Nephron progenitor cell (in vitro differentiated cells): ENCODE measurements around the gene CTXN1.

Experiments
- DNase-seq: peaks from one replicate; pipeline ENCODE4 v3.0.0; 2021
- H3K27ac Mint-ChIP-seq: 2 replicates; pipeline ENCODE4 v1.8.0; 2021; ENCODE audit warnings: mild to moderate bottlenecking, moderate library complexity, mixed read lengths
- H3K27me3 Mint-ChIP-seq: 2 replicates; pipeline ENCODE4 v1.8.0; 2021; ENCODE audit warnings: mild to moderate bottlenecking, low read depth, mixed read lengths; ENCODE audit not compliant: poor library complexity
- H3K36me3 Mint-ChIP-seq: 2 replicates; pipeline ENCODE4 v1.8.0; 2021; ENCODE audit warnings: low read depth, mixed read lengths
- H3K4me1 Mint-ChIP-seq: 2 replicates; pipeline ENCODE4 v1.8.0; 2021; ENCODE audit warnings: mixed read lengths
- H3K4me3 Mint-ChIP-seq: 2 replicates; pipeline ENCODE4 v1.8.0; 2021; ENCODE audit warnings: mild to moderate bottlenecking, moderate library complexity, mixed read lengths
- H3K9me3 Mint-ChIP-seq: 2 replicates; pipeline ENCODE4 v1.8.0; 2021; ENCODE audit warnings: mild to moderate bottlenecking, moderate library complexity, mixed read lengths
- CTCF ChIP-seq: fragments of 200-600 bp; sonication (generic); IDR thresholded peaks from 2 replicates; pipeline ENCODE4 v1.5.0; 2021; ENCODE audit warnings: antibody characterized with exemption

Gene CTXN1

GRCh38 chr19:7926021-7926726, at the start of gene CTXN1:
CTXN1 (minus strand) TSS chr19:7926135; CDS start chr19:7925538, 597 bp downstream.
- peaks cover 36% of the 10 kb centered on the region for H3K4me1 Mint-ChIP-seq
- peak within 1 kb of the TSS; percentile 86 for H3K4me3 Mint-ChIP-seq
- DNase-seq: peak; percentile 94
- TF ChIP-seq CTCF: no peak
- peak within 1 kb of the TSS; percentile 84 for H3K27ac Mint-ChIP-seq
- H3K9me3 Mint-ChIP-seq: no peaks in the 10 kb centered on the region
- H3K36me3 Mint-ChIP-seq: peaks cover 4% of the 10 kb centered on the region
- no peaks in the 10 kb centered on the region for H3K27me3 Mint-ChIP-seq

- no peak for TF ChIP-seq CTCF
- H3K27ac Mint-ChIP-seq: no peak overlapping the region
- no peaks in the 10 kb centered on the region for H3K9me3 Mint-ChIP-seq
- no peak for DNase-seq
- H3K36me3 Mint-ChIP-seq: peaks cover 41% of the 10 kb centered on the region
- no peak overlapping the region for H3K4me3 Mint-ChIP-seq
- H3K27me3 Mint-ChIP-seq: no peaks in the 10 kb centered on the region
- H3K4me1 Mint-ChIP-seq: peaks cover 15% of the 10 kb centered on the region
These were observed 49.1 kb upstream of the CTXN1 start for GRCh38 chr19:7975037-7975436.

- Mint-ChIP-seq H3K27ac (no peak overlapping the region), H3K4me3 (no peak overlapping the region), H3K4me1 (peaks cover 9% of the 10 kb centered on the region), H3K27me3 (no peaks in the 10 kb centered on the region), H3K9me3 (no peaks in the 10 kb centered on the region), H3K36me3 (peaks cover 46% of the 10 kb centered on the region)
- TF ChIP-seq CTCF: no peak
- DNase-seq: no peak
These were observed 47.9 kb upstream of the CTXN1 start for GRCh38 chr19:7973883-7974282.

GRCh38 chr19:7971553-7972520, 45.9 kb upstream of the CTXN1 start:
- H3K4me1 Mint-ChIP-seq: no peaks in the 10 kb centered on the region
- H3K4me3 Mint-ChIP-seq: no peak overlapping the region

GRCh38 chr19:7970716-7971448, 44.9 kb upstream of the CTXN1 start:
- Mint-ChIP-seq H3K9me3 (no peaks in the 10 kb centered on the region), H3K36me3 (peaks cover 50% of the 10 kb centered on the region), H3K27ac (peak overlapping the region; percentile 57), H3K4me1 (no peaks in the 10 kb centered on the region), H3K27me3 (no peaks in the 10 kb centered on the region), H3K4me3 (no peak overlapping the region)
- peak; percentile 80 for TF ChIP-seq CTCF
- peak; percentile 65 for DNase-seq

More at GRCh38 chr19:7971553-7972520, 45.9 kb upstream of the CTXN1 start:
- no peak for TF ChIP-seq CTCF
- DNase-seq: no peak
- H3K36me3 Mint-ChIP-seq: peaks cover 48% of the 10 kb centered on the region
- no peaks in the 10 kb centered on the region for H3K9me3 Mint-ChIP-seq
- H3K27me3 Mint-ChIP-seq: no peaks in the 10 kb centered on the region
- no peak overlapping the region for H3K27ac Mint-ChIP-seq
